ENCODE data around the gene GSTM3.

GSTM3 gene

DNA sequence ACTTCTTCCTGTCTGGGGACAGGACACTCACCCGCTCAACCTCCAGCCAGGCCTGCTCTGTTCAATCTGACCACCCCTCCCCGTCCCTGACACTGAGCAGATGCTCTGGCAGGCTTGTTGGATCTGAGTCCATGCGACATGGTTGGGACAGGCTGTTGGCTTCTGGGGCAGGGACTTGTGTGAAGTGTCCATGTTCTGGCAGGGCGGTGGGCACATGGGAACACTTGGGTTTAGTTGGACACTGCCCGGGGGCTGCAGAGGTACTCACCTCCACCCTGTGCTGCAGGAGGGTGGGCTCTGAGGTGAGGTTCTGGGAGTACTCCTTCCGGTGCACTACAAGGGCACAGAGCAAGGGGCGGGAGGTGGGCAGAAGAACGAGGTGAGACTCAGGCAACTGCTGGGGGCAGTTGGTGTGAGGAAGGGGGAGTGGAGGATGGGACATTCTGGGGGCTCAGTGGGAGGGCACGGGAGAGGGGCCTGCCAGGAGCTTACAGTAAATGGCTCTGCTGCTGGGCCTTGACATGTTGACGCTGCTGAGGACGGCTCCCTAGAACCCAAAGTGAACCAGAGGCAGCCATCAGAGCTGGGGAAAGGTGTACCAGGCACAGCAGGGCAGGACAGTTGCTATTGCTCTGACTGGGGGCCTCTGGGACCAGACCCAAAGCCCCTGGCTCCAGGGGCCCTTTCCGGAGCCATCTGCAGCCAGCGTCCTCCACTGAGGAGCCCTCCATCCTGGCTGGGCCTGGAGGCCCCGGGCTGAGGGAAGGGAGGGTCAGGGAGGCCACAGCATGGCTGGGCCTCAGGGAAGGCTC lies 20.6 kb upstream of the GSTM3 start:
- TF ChIP-seq GATA3 (IDR thresholded peaks at IDR 0.05; ENCODE audit: low read depth, low read length) (no peak), GATA2 (IDR thresholded peaks at IDR 0.05; ENCODE audit: low read depth, low read length) (no peak)

DNA sequence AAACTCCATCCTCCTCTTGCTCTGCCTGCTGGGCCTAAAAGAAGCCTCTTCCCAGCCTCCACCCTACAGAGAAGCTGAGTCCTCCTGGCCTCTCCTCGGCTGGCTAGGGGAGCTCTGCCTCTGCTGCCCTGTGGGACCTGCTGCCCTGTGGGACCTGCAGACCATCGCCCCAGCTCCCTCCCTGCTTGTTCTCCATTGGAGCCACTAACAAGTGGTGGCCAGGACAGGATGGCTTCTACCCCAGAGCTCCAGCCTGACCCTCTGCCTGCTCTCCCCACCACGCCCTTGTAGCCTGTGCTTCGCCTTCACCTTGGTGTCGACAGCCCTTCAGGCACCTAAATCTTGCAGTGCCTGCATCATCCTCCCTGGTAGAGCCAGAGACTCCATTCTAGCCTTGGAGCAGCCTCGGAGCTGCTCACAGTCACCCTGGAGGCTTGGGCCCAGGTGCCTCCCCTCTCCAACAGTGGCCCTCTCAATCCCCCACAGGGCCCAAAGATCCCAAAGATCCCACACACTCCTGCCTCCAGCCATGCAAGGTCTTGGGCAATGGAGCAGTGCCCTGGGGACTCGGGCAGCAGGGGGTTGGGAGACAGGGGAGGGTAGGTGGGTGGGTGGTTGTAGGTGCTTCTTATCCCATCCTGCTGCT lies 19.9 kb upstream of the GSTM3 start:
- TF ChIP-seq GATA3 (IDR thresholded peaks at IDR 0.05; ENCODE audit: low read depth, low read length) = no peak
- no peak for TF ChIP-seq GATA2 (IDR thresholded peaks at IDR 0.05; ENCODE audit: low read depth, low read length)

DNA sequence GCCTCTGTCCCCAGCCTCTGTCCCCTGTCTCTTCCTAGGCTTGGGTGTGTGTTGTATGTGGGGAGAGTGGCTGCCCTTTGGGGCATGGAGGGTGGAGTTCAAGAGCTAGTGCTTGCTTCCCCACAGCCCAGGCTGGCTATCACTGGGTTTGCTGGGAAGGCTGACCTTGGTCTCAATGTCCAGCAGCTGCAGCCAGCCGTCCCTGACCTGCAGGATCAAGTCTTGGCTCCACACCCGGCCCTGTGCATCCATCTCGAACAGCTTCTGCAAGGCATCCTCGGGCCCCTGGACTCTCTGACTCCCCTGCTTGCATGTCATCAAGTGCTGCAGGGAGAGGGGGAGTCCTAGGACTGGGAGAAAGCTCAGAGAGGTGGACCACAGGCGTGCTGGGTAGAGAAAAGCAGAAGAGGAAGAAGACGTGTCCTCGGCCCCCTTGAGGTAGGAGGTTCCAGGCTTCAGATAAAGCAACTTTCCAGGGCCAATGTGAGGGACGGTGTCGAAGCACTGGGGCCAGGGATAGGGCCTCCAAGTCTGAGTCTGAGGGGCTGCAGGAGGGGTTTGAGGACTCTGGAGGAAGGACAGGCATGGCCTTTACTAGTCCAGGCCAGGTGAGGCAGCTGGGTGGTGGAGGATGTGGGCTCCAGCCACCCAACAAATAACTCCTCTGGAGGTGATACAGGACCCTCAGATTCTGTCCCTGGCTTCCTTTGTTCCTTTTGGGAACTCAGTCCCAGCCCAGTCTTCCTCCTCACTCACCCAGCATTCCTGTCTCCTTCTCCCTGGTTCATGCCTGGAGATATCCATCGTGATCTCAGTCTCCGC lies 18.9 kb upstream of the GSTM3 start:
- no peak for TF ChIP-seq GATA2 (IDR thresholded peaks at IDR 0.05; ENCODE audit: low read depth, low read length)
- TF ChIP-seq GATA3 (IDR thresholded peaks at IDR 0.05; ENCODE audit: low read depth, low read length) = no peak

DNA sequence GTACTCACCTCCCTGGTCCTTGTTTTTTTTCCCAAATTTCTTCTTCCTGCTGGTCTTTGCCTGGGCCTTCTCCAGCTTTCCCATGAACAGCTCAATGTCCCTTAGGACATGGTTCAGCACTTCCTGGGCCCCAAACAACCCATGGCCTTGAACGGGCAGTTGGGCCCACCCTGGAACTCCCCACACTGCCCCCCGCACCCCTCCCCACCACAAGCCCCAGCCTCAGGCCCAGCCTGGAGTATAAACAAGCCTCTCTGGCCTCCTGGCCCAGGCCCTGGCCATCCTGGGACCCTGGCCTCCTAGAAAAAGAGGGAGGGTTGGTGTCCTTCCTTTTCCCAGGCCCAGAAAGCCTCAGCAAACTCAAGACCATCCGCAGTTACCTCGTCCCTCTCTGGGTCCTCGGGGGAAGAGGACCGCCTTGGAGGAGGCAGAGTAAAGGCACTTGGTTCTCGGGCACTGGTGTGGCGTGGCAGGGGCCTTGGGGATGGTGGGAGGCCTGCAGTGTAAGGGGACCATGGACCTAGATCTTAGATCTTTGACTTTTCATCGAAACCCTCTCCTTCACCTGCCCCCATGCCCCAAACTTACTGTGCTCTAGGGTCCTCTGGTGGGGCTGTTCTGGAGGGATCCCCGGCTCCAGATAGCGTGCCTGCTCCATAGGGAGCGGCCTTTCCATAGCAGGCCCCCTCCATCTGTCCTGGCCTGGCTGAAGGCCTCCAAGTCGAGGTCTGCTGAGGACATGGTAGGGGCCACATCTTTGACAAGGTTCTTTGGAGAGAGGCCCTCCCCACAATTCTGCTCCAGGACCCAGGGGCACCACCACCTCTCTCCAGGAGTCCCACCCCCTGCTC lies 17.3 kb upstream of the GSTM3 start:
- TF ChIP-seq GATA3 (IDR thresholded peaks at IDR 0.05; ENCODE audit: low read depth, low read length) (no peak), GATA2 (IDR thresholded peaks at IDR 0.05; ENCODE audit: low read depth, low read length) (no peak)

DNA sequence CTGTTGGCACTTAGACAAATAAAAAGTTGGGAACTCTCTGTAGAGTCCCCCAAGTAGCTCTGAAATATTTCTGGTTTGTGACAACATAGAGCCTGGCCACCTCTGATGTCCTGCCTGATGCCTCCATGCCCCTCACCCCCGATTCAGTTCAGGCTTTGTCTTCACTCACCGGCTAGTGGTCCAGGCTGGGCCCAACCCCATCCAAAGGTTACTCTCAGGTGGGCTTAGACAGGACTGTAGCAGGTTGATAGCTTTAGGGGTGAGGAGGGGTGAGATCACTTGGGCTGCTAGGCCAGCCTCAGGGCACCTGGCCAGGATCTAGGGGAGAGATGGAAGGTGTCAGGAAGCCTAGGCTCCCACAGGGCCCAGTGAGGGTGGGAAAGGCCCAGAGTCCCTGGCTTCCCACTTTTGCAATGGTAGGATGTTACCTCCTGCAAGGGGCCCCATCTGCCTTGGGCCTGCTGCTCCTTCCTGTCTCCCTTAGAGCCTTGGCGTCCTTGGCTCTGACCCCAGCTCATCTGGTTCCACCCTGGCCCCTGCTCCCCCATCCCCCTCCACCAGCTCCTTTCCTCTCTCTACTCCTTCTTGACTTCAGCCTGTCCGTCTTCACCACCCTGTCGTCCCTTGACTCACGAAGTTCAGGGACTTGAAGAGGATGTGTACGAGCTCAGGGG lies 16.1 kb upstream of the GSTM3 start:
- TF ChIP-seq GATA3 (IDR thresholded peaks at IDR 0.05; ENCODE audit: low read depth, low read length) = no peak
- no peak for TF ChIP-seq GATA2 (IDR thresholded peaks at IDR 0.05; ENCODE audit: low read depth, low read length)

DNA sequence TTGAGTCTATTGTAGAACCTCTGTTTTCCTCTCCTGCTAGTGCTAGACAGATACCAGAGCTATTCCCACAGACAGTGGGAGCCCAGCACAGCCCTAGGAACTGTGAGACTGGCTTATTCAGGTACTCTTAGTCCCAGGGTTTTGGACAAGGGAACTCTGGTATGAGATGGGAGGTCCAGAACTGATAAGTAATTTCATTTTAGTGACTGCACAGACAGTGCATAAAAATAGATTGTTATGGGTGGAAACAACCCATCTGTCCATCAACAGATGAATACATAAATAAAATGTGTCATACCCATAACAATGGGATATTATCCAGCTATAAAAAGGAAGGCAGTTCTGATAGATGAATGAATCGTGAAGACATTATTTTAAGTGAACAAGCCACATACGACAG lies 13.9 kb upstream of the GSTM3 start:
- TF ChIP-seq GATA2 (IDR thresholded peaks at IDR 0.05; ENCODE audit: low read depth, low read length) (no peak), GATA3 (IDR thresholded peaks at IDR 0.05; ENCODE audit: low read depth, low read length) (no peak)

DNA sequence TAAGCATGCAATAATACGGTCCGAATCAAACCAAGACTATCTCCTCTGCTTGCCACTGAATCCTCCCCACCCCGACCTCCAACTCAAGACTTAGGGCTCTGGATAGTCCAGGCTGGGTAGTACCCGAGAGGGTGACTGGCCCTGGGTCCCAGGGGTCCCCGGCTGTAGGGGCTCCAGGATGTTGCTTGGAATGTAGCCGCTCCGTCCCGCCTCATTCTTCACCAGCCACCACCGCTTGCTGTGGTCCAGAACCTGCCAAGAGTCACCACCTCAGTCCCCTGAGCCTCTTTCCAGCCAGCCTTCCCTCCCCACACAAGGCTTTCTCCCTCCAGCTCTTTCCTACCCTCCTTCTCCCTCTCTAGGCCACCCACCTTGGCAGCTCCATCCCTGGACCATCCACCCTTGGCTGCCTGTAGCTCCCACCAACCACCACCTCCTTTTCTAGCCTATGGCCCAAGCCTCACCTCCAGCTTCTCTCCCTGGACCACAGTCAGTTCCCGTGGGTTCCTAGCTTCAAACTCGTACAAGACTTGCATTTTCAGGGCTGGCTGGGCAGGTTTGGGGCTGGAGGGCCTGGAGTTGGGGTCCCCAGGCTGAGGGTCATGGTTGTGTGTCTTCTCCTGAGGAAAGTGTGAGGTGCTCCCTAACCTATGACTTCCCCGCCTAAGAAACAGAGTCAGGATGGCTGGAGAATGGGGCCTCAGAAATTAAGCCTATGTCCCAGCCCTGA lies 10.9 kb upstream of the GSTM3 start:
- TF ChIP-seq GATA3 (IDR thresholded peaks at IDR 0.05; ENCODE audit: low read depth, low read length) = no peak
- no peak for TF ChIP-seq GATA2 (IDR thresholded peaks at IDR 0.05; ENCODE audit: low read depth, low read length)

DNA sequence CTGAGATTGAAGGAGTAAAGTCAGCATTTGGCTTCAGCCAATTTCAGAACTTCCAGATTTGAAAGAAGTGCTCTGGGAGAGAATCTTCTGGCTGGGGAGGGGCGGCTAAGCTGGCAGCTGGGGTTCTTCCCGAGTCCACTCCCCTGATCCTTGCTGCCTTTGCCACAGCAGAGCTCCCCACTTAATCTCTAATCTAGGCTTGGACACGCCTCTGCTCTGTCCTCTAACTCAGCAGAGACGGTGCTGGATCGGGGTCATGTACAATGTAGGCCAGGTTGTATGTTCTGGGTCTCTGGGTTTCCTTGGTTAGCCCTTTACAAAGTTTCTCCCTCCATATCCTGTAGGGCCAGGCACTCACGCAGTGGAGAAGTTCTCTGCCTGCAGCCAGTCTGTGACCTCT lies 10.1 kb upstream of the GSTM3 start:
- TF ChIP-seq GATA2 (IDR thresholded peaks at IDR 0.05; ENCODE audit: low read depth, low read length) = no peak
- TF ChIP-seq GATA3 (IDR thresholded peaks at IDR 0.05; ENCODE audit: low read depth, low read length) = no peak

DNA sequence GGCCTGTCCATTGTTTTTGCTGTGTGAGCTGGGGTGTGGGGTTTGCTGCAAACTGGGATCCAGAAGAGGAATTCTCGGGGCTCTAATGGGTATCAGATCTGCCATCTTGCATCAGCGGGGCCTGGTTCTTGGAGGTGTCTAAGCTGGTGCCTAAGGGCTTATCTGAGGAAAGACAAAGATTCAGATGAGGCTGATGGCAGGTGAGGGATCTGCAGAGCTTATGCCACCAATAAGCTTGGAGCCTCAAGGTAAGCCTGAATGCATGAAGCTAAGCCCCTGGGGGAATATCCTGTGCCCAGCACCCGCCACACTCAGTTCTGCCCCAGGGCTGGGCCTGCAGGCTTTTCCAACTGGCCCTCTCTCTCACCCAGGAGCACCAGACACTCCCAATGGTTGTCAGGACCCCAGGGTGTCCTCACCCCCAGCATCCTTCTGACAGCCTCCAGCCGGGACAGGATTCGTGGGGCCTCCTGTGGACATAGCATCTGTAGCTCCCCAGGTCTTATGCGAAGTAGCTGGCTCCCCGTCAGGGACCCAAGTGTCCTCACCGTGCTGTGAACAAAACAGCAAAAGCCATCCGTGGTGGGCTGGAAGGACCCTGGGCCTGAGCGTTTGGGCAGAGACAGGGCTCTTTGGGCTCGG lies 9.5 kb upstream of the GSTM3 start:
- TF ChIP-seq GATA3 (IDR thresholded peaks at IDR 0.05; ENCODE audit: low read depth, low read length) (no peak), GATA2 (IDR thresholded peaks at IDR 0.05; ENCODE audit: low read depth, low read length) (no peak)

DNA sequence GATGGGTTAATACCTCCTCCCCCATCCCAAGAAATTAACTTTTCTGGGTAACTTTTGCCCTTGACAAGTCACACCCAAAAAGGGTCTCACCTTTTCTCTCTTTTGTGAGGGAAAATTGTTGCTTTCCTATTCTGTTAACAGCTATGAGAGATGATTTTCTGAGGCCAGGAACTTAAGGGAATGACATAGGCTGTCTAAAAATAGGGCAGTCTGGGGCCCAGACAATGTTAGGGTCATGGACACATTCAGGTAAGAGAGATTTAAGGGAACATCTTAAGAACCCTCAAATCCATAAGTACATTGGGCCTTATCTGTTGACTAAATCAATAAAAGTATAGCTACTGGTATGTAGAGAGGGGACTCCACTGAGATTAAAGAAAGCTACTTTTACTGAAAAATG lies 8.4 kb upstream of the GSTM3 start:
- no peak for TF ChIP-seq GATA2 (IDR thresholded peaks at IDR 0.05; ENCODE audit: low read depth, low read length)

DNA sequence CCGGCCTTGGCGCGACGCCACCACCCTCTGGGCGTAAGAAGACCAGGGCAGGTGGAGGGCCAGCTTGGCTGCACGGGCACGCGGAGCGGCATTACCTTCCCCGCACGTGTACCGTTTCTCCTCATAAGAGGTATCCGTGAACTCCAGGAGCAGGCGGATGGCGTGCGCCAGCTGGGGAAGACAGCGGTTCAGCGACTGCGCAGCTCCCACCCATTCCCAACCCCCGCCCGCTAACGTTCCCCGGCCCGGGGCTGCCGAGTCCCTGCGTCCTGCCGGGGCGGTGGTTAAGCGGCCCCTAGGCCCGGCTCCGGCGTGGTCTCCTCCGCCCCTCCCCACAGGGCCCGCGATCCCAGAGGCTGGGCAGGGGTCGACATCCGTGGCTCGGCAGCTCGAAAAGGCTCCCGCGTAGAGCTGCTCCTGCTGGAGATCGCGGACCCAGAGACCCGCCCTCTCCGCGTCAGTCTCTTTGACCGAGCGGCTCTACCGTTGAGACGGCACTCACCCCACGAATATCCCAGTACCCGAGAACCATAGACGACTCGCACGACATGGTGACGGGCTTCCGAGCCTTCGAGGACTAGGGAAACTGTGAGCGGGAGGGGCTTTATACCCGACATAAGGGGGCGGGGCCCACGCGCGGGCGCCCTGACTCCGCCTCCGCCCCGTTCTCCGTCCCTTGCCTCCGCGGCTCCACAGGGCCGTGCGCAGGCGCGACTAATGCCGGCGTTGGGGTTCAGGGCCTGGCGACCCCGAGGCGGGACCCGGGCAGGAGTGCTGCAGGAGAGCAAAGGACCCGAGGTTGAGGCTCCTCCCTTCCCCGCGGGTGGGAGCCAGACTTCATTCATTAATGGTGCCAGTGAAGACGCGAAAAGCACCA lies 862 bp downstream of the GSTM3 start:
- TF ChIP-seq GATA2 (IDR thresholded peaks at IDR 0.05; ENCODE audit: low read depth, low read length) (no peak), GATA3 (IDR thresholded peaks at IDR 0.05; ENCODE audit: low read depth, low read length) (no peak)
